Measurements from ENCODE around the gene ATP1A1.

ATP1A1 gene

GRCh38 chr1:116367256-116367945 is 5.6 kb upstream of the ATP1A1 start (continued):
- no peak for TF ChIP-seq ZBTB11 (tag by site-specific recombination; conservative IDR thresholded peaks at IDR 0.05; ENCODE audit: low read depth)

GRCh38 chr1:116368241-116368640 is 4.8 kb upstream of the ATP1A1 start:
- Histone ChIP-seq H3K27ac (ENCODE audit: extremely low read depth, low read depth, low read length) (no peak overlapping the region), H3K36me3 (ENCODE audit: control insufficient read depth in 2 of 2, insufficient read depth in 1 of 2, low read length in 2 of 2) (no peaks in the 10 kb centered on the region), H3K4me3 (ENCODE audit: low read depth, low read length) (no peak overlapping the region), H3K9me3 (ENCODE audit: control insufficient read depth, insufficient read depth, low read depth, low read length) (no peaks in the 10 kb centered on the region), H3K4me1 (ENCODE audit: control insufficient read depth, insufficient read depth, low read length) (no peaks in the 10 kb centered on the region)
- TF ChIP-seq ZNF324 (tag by site-specific recombination; IDR thresholded peaks at IDR 0.05) (no peak), PATZ1 (tag by site-specific recombination; IDR thresholded peaks at IDR 0.05) (no peak), GLIS1 (tag by site-specific recombination; IDR thresholded peaks at IDR 0.05) (peak; percentile 20; the same call in 1 of the 2 replicates), ZNF610 (tag by site-specific recombination; IDR thresholded peaks at IDR 0.05; ENCODE audit: borderline replicate concordance) (no peak)
- POLR2A ChIA-PET = interaction anchor here (0.7 kb wide), 1 partner anchor 1053 kb away, joined by 3 read pairs; no protein-coding TSS in a partner anchor
- CTCF ChIA-PET = interaction anchor here (0.6 to 0.8 kb wide), 2 partner anchors 117 to 1487 kb away, joined by 3 to 4 read pairs; no protein-coding TSS in a partner anchor

- TF ChIP-seq MYNN (tag by site-specific recombination; IDR thresholded peaks at IDR 0.05; ENCODE audit: borderline replicate concordance) (no peak), GLI2 (tag by site-specific recombination; IDR thresholded peaks at IDR 0.05; ENCODE audit: borderline replicate concordance, low read depth) (no peak), ZBTB8A (tag by site-specific recombination; IDR thresholded peaks at IDR 0.05) (no peak), ZNF416 (tag by site-specific recombination; IDR thresholded peaks at IDR 0.05) (no peak), ZBTB49 (tag by site-specific recombination; IDR thresholded peaks at IDR 0.05; ENCODE audit: low read depth) (no peak), ZNF747 (tag by site-specific recombination; IDR thresholded peaks at IDR 0.05) (no peak), ZNF76 (tag by site-specific recombination; IDR thresholded peaks at IDR 0.05; ENCODE audit: borderline replicate concordance, low read depth) (no peak), ZNF324 (tag by site-specific recombination; IDR thresholded peaks at IDR 0.05) (no peak), ZNF530 (tag by site-specific recombination; IDR thresholded peaks at IDR 0.05; ENCODE audit: low read depth) (no peak), SP3 (tag by site-specific recombination; IDR thresholded peaks at IDR 0.05) (no peak), ZNF548 (tag by site-specific recombination; IDR thresholded peaks at IDR 0.05) (no peak), ZNF221 (tag by site-specific recombination; IDR thresholded peaks at IDR 0.05; ENCODE audit: borderline replicate concordance) (no peak), ZNF19 (tag by site-specific recombination; IDR thresholded peaks at IDR 0.05; ENCODE audit: low read depth) (no peak), ZBTB26 (tag by site-specific recombination; optimal IDR thresholded peaks at IDR 0.05) (no peak), ZNF670 (tag by site-specific recombination; IDR thresholded peaks at IDR 0.05; ENCODE audit: low read depth) (no peak), ZNF449 (tag by site-specific recombination; IDR thresholded peaks at IDR 0.05) (no peak)
- Histone ChIP-seq H3K36me3 (ENCODE audit: control insufficient read depth in 2 of 2, insufficient read depth in 1 of 2, low read length in 2 of 2) (no peaks in the 10 kb centered on the region), H3K4me3 (ENCODE audit: low read depth, low read length) (no peak overlapping the region), H3K9me3 (ENCODE audit: control insufficient read depth, insufficient read depth, low read depth, low read length) (no peaks in the 10 kb centered on the region), H3K4me1 (ENCODE audit: control insufficient read depth, insufficient read depth, low read length) (no peaks in the 10 kb centered on the region), H3K27ac (ENCODE audit: extremely low read depth, low read depth, low read length) (no peak overlapping the region)
- POLR2A ChIA-PET = no interaction called here
- CTCF ChIA-PET = interaction anchor here (0.5 to 1.2 kb wide), 3 partner anchors 105 to 231 kb away, joined by 3 to 10 read pairs (median 3); no protein-coding TSS in a partner anchor
These were observed 2.9 kb upstream of the ATP1A1 start for GRCh38 chr1:116370181-116370580.
